GM19099 (cell line): ENCODE data around the gene RNF44.
A peak's percentile ranks its signal among the peaks of the same experiment; 100 is the strongest.

Source experiments
- POLR2A ChIP-seq: IDR thresholded peaks from 3 replicates; pipeline ENCODE4 v1.6.1; 2011; ENCODE audit warnings: low read depth; ENCODE audit not compliant: insufficient read length; ENCODE audit errors: extremely low read depth

Gene RNF44

DNA sequence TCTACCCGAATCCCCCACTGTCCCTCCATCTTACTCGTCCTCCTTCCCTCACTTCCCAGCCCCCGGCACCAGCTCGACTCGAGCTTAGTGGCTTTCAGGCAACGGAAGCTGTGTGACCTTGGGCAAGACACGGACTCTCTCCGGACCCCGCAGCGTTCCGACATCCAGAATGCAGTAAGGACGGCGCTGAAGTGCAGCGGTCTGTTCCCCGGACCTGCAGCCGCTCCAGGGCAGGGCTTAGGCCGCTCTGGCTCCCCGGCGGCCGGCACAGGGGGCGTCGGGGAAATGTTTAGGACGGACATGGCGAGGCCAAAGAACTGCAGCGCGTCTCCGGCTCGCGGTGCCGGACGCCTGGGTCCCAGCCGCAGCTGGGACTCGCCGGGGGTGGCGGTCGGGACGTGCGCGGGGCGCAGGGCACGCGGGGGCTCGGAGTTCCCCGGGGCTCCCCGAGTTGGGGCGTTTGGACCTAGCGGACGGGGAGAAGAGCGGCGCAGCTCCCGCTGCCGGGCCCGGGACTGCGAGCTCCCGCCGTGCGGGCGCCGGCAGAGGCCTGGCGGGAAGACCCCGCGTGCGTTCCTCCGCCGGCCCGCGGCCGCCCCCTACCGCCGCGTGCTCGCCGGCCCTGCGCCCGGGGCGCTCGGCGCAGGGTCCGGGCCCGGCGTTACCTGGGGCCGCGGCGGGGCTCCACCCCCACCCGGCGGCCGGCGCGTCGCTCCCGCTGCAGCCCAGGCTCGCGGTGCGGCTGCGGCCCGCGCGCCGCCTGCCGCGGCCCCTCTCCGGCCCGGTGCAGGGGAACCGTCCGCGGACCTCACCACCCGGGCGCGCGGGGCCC is 5.6 kb upstream of the RNF44 start:
- no peak for TF ChIP-seq POLR2A

DNA sequence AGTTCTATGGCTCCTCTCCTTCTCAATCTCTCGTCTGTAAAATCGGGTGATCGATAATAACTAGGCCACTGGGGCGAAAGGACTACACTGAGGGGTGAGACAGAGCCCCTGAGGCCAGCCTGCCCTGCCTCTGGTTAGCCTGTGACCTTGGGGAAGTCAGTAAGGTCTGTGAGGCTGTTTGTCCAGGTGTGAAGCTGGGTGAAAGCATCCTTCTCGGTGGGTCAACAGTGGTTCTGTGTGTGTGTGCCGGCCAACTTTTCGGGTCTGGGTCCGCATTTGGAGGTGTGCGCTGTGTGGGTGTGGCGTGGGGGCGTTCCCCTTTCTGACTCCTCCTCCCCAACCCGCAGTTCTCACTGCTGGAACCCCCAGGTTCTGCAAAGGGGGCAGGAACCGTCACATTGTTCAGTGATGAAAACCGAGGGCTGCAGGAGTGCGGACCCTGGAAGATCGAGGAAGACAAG is 5.0 kb upstream of the RNF44 start:
- no peak for TF ChIP-seq POLR2A

DNA sequence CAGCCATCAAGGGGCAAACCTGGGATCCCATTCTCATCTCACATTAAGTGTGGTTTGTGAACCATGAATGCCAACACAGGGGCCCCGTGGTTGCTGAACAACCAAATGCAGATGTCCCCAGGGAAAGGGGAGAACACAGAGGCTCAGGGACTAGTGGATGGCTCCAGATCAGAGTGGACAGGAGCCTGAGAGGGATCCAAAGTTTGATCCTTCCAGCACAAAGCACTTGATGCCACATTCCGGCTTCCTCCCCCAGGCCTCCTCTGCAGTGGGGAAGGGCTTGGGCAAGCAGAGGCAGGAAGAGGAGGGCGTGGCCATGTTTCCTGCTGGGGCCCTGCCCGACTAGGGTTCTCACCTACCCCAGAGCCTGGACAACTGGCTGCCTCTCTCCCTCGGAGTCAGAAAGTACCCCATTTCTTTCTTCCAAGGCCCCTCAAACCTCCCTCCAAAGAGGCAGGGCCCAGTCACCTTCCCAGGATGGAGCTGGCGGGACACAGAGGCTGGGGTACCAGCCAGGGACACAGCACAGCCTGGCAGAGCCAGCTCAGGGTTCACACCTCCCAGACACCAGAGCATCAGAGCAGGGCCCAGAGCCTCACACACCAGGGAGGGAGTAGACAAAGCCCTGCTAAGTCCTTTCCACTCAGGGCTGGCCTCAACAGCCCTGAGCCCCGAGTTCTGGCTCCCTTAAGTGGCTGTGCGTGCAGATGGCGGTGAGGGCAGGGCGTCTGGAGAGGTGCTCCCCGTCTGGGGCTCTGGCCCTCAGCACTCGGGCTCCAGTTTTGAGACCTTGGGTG is 4.3 kb upstream of the RNF44 start:
- peak; percentile 44 for TF ChIP-seq POLR2A

DNA sequence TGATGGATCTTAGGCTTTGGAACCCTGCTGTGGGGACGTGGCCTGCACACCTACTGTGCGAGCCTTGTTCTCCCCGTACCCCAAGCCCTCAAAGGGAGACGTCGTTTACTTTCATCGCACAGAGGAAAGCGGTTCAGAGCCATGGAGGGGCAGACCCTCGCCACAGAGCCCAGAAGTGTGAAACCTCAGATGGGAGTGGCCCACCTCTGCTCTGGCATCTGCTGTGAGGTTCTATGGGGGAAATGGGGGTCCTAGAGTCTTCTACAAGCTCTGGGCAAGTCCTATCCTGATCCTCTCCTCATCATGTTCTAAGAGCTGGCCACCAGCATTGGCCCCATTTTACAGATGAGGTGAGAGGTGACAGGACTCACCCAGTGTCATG is 3.7 kb upstream of the RNF44 start:
- no peak for TF ChIP-seq POLR2A

DNA sequence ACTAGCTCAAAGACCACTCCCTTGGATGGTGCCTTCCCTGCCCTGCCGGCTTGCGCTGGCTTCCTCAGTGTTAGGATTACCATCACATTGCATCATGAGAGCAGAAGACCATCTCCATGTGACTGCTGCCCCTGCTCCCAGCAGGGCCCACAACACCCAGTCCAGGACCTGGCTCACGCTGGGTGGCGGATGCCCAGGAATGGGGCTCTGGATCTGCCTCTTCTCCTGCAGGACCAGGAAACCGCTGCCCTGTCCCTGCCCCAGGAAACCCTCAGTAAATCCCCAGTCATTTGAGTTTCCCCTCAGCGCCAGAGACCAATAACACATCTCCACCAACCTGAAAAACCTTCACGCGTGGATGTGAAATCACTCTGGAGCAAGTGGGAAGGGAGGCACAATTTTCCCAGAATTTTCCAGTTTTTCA is 3.3 kb upstream of the RNF44 start:
- no peak for TF ChIP-seq POLR2A

DNA sequence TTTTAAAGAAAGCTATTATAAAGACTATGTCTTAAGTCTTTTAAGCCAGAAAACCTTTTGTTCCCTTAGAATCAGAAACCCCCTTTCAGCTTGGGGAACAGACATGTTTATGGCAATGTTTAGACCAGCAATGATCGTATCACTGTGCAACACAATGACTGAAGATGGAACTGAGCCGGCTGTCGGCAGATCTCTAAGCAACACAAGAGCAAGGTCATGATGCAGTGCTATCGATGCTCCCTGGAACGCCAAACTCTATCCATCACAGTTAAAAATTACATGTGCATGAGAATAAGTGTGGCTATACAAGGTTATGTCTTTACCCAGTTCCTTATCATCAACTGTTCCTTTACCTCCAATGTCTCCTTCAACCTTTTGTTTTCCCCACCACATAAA is 1.8 kb upstream of the RNF44 start:
- TF ChIP-seq POLR2A, result no peak

DNA sequence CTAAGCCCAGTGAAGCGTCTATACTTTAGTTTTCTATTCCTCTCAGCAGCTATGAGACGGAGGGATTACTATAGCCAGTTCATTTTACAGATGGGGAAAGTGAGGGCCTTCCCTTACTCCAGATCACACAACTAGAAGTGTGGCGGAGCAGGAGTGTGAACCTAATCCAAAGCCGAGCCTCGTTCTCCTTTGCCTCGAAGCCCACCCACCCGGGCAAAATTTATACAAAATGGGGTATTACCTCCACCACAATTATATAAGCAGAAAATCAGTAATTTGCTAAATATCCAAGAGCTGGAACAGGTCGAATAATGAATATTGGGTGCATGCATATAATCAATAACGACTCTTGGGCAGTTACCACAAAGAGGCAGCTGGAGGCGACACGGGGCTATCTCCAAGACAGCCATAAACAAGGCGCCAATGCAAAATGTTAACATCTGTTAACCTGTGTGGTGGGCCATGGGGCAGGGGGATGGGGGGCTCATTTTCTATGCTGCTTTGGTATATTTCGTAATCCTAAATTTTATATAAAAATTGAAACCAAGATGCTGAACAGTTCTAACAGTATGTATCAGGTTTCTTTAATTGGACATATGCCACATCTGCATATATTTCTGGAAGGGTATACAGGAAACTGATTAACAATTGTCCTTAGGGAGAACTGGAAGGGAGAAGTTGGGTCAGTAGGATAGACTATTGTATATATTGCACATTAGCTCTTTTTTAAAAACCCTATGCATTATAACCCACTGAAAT is 1.2 kb upstream of the RNF44 start:
- no peak for TF ChIP-seq POLR2A

DNA sequence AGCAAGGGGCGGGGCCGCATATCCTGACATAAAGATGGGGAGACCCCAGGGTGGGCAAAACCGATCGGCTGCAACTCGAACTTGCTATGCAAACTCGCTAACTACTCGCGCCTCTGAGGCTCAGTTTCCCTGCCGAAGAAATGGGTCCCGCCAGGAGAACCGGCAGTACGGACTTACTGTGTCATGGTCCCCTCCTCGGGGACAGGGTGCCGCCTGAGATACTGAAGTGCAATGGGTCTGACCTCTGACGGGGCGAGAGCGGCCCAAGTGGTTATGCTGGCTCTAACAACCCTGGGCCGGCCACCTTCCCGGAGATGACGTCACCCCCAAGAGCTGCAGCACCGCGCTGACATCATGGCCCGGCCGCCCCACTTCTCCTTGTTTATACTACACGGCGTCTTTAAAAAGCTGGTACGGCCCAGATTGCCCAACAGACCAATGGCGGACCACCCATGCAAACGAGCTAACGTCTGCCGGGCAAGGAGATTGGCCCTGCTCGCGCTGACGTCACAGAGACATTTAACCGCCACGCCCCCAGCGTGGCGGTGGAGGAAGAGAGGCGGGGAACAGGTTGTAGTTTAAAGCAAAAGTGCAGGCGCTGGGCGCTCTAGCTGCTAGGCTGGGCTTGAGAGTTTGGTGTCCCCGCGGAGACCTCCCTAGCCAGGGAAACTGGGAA is 490 bp upstream of the RNF44 start:
- TF ChIP-seq POLR2A, result peak; percentile 44

DNA sequence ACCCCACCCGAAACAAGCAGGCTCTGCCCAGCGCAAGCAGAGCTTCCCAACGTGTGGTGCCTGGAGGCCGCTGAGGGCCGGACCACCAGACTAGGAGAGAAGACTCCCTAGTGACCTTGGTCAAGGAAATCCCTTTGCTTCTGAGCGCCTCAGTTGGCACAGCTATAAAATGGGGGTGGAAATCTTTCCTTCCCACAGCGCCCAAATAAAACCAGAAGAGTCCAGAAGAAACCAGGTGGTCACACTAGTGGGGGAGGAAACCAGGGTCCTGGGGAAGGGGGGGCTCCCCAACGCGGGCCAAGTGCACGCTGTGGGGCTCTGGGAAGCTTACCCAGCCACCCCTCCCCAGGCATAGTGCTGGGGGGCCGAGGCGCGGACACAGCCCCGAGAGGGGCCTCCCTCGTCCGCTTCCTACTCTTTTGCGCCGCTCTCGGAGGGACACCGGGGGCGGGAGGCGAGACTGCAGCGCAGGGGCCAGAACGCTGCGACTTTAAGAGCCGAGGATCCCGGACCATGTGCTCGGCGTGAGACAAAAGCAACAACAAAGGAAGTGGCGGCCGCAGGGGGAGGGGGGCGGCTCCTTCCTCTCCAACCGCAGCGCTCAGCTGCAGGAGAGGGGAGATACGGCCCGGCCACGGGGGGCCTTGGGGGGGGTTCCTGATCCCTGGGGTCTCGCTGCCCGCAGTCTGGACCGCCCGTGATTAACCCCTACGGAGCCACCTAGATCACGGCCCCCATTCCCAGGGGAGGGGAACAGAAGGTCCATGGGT is 885 bp downstream of the RNF44 start:
- TF ChIP-seq POLR2A, result peak; percentile 5

DNA sequence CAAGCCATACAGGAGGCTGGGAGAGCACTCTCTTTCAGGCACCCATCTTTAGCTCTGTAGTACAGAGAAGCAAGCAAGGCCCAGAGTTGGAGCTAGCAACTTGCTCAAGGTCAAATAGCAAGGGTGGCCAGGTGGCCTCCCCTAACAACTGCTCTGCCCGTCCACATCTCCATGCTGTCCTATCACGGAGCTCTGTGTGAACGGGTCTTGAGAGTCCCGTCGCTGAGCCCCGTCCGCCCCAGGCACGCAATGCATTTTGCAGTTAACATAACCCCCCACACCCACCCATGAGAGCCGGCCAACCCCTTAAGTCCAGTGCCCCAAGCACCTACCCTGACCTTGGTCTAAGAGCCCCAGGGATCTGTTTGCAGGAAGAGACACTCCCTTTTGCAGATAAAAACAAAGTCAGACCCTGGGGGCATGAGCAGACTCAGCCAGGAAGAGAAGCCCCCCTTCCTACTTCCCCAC is 1.5 kb downstream of the RNF44 start:
- no peak for TF ChIP-seq POLR2A

DNA sequence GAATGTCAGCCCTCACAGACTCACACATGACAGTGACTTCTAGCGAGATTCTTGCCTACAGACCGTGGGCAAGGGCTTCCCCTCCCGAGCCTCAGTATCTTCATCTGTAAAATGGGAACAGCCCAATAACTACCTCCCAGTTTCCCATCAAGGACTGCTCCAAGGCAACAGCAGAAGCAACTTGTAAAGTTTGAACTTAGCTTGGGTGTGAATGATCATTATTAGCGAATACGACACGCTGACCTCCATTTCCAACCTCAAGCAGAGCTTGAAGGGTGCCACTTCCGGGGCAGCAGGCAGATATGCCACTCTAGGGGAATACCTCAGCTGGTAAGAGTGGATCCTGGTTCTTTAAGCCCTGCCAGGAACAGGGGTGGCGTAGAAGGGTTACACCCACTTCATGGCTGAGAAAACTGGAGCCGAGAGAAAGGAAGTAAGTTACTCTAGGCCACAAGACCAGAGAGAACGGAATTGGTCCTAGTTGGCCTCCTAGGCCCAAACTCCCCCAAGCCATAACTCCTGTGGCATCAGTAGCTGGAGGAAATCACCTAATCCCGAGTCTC is 2.0 kb downstream of the RNF44 start:
- TF ChIP-seq POLR2A, result peak; percentile 77

DNA sequence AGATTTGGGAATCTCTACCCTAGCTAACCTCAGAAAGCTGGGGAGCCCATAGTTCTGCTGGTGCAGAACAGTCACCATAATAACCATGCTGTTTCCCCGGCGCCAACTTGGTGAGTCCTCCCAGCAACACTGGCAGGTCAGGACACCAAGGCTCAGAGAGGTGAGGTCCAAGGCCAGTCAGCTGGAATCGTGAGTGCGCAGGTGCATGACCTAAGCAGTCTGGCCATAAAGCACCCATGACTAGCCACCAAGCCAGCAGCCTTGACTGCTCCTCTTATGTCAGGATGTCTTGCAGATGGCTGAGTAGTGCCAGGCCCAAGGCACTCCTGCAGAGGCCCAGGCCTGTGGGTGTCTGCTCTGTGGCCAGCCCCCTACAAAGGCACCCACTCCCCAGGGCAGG is 2.6 kb downstream of the RNF44 start:
- no peak for TF ChIP-seq POLR2A

DNA sequence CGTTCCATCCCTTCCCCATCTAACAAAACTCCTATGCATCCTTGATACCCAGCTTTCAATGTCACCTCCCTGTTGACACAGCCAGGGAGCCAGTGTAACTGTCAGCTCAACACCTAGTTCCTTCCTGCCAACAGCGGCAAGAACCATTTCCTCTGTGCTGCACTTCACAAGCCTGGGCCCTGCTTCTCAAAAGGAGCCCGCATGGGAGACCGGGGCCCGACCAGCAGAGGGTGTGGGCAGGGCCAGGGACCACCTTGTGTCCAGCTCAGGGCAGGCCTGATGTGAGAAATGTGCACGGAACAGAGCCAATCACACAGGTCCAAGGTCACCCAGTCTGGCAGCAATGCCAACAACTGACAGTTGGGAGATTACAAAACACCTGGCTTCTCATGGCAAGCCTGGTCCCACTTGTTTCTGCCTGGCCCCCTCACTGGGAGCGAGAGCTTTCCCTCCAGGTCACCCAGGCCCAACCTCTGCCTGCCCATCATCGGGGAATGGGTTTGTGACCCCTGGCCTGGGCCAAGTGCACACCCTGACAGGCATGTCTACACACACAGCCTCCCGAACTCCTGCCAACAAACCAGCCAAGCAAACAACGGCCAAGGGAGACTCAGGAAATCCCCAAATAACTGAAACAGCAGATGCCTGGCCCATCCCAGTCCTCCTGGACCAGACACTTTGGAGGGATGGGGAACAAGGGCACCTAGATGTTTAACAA is 3.1 kb downstream of the RNF44 start:
- no peak for TF ChIP-seq POLR2A
